MCF 10A (cell line): Measurements from ENCODE around the gene POU5F1. TPM values are rescaled to one million over a fixed set of nuclear protein-coding genes. Genes with fewer than 3 reads are reported as not detected.
"Not testable (repeated sequence)": the region's sequence is repeated elsewhere in the genome, so short reads cannot be mapped to it uniquely, and the experiment has no call there.

Source experiments
- BruUV-seq: library from RNA; stranded (reverse); fragments of 400-500 nt; replicated peaks from 2 replicates; lab custom pipeline; 2021; lab: Mats Ljungman, UMichigan
- CTCF ChIA-PET: fragments of 300-600 bp; sonication (Branson Sonifier 250); formaldehyde crosslinking; extraction: SDS; loops from one replicate; lab custom pipeline; 2021; ENCODE audit warnings: antibody characterized with exemption, inconsistent platforms; lab: Yijun Ruan, JAX
- POLR2A ChIA-PET: fragments of 300-600, 350-650 bp; sonication (Branson Sonifier 250); formaldehyde crosslinking; extraction: SDS; loops from one replicate; lab custom pipeline; 2020; ENCODE audit warnings: antibody characterized with exemption, inconsistent platforms; lab: Yijun Ruan, JAX
- DNase-seq: peaks from one replicate; pipeline ENCODE4 v3.0.0-alpha.2; 2018; ENCODE audit not compliant: unreplicated experiment
- H3K27ac Mint-ChIP-seq: one replicate; pipeline ENCODE4 v1.8.0; 2022; ENCODE audit warnings: mild to moderate bottlenecking, low read depth, mixed read lengths; ENCODE audit not compliant: unreplicated experiment
- H3K27me3 Mint-ChIP-seq: one replicate; pipeline ENCODE4 v1.8.0; 2022; ENCODE audit warnings: mixed read lengths; ENCODE audit not compliant: insufficient read depth, unreplicated experiment
- H3K36me3 Mint-ChIP-seq: one replicate; pipeline ENCODE4 v1.8.0; 2022; ENCODE audit warnings: mild to moderate bottlenecking, moderate library complexity, mixed read lengths; ENCODE audit not compliant: insufficient read depth, unreplicated experiment
- H3K4me1 Mint-ChIP-seq: one replicate; pipeline ENCODE4 v1.8.0; 2022; ENCODE audit warnings: mixed read lengths; ENCODE audit not compliant: insufficient read depth, unreplicated experiment
- H3K4me3 Mint-ChIP-seq: one replicate; pipeline ENCODE4 v1.8.0; 2022; ENCODE audit warnings: mild to moderate bottlenecking, moderate library complexity, mixed read lengths; ENCODE audit not compliant: unreplicated experiment
- H3K9me3 Mint-ChIP-seq: one replicate; pipeline ENCODE4 v1.8.0; 2022; ENCODE audit warnings: mixed read lengths; ENCODE audit not compliant: unreplicated experiment
- CTCF ChIP-seq: fragments of 200-600 bp; IDR thresholded peaks from one replicate; pipeline ENCODE4 v1.8.0; 2022; ENCODE audit warnings: antibody characterized with exemption, mild to moderate bottlenecking; ENCODE audit not compliant: unreplicated experiment
- intact Hi-C: fragments of 100-400 bp; cut with micrococcal nuclease; formaldehyde crosslinking; loops from 2 replicates; pipeline ENCODE4 v1.14.1; 2022
- total RNA-seq: library from RNA; stranded (reverse); gene quantifications from 2 replicates; pipeline ENCODE4 v1.2.3, GENCODE V29; 2022

POU5F1 gene
- total RNA-seq, 1 experiment from 2014 or later, result 1.5 TPM

DNA sequence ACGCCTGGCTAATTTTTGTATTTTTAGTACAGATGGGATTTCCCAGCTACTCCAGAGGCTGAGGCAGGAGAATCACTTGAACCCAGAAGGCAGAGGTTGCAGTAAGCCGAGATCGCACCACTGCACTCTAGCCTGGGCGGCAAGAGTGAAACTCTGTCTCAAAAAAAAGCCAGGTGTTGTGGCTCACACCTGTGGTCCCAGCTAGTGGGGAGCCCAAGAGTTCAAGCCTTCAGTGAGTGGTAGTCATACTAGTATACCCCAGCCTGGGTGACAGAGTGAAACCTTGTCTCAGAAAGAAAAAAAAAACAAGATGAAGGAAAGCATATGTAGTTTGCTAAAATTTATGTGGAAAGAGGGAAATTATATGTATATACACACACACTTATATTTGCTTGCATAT, 20.0 kb upstream of the POU5F1 start:
- Mint-ChIP-seq H3K4me3 (no peak overlapping the region), H3K27ac (no peak overlapping the region), H3K27me3 (no peaks in the 10 kb centered on the region), H3K9me3 (no peaks in the 10 kb centered on the region), H3K36me3 (peaks cover 7% of the 10 kb centered on the region), H3K4me1 (no peaks in the 10 kb centered on the region)
- ChIA-PET POLR2A (interaction anchor here (1.2 to 1.8 kb wide), 2 partner anchors 32 to 52 kb away, joined by 3 to 8 read pairs; partner anchors contain the start of genes PSORS1C2 and TCF19), CTCF (interaction anchor here (0.7 to 1.0 kb wide), 3 partner anchors 31 to 176 kb away, joined by 3 read pairs; partner anchors contain the start of gene PSORS1C2)
- intact Hi-C loops, result no loop called here
- DNase-seq, result no peak
- no TSS peak for BruUV-seq
- TF ChIP-seq CTCF, result no peak

DNA sequence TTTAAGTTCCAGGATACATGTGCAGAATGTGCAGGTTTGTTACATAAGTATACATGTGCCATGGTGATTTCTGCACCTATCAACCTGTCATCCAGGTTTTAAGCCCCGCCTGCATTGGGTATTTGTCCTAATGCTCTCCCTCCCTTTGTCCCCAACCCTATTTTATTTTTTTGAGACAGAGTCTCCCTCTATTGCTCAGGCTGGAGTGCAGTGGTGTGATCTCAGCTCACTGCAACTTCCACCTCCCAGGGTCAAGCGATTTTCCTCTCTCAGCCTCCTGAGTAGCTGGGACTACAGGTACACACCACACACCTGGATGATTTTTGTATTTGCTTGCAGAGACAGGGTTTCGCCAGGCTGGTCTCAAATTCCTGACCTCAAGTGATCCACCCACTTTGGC, 18.7 kb upstream of the POU5F1 start:
- H3K27me3 Mint-ChIP-seq, BruUV-seq, H3K27ac Mint-ChIP-seq, DNase-seq, POLR2A ChIA-PET, intact Hi-C loops, H3K9me3 Mint-ChIP-seq, H3K36me3 Mint-ChIP-seq, H3K4me3 Mint-ChIP-seq, H3K4me1 Mint-ChIP-seq: not testable (repeated sequence)
- CTCF ChIA-PET, result interaction anchor here (0.9 kb wide), 1 partner anchor 62 kb away, joined by 3 read pairs; no protein-coding TSS in a partner anchor

DNA sequence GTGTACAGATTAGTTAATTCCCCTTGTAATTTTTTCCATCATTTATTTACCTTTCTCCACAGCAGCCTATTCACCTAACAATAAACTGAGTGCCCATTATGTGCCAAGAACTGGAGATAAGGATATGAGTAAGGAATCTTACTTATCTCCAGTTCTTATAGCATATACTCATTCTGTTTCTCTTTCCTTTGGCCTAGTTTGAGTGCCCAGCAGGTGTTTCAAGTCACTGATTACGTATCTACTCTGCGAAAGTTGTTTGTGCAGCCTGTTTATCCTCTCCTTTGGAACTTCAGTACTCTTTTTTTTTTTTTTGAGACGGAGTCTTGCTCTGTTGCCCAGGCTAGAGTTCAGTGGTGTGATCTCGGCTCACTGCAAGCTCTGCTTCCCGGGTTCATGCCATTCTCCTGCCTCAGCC, 17.3 kb upstream of the POU5F1 start:
- Mint-ChIP-seq H3K4me3 (no peak overlapping the region), H3K9me3 (no peaks in the 10 kb centered on the region), H3K4me1 (no peaks in the 10 kb centered on the region), H3K27ac (no peak overlapping the region), H3K36me3 (peaks cover 7% of the 10 kb centered on the region), H3K27me3 (no peaks in the 10 kb centered on the region)
- ChIA-PET POLR2A (no interaction called here), CTCF (no interaction called here)
- no peak for TF ChIP-seq CTCF
- intact Hi-C loops, result no loop called here
- BruUV-seq, result no TSS peak
- no peak for DNase-seq

GRCh38 chr6:31186052-31186734, 15.7 kb upstream of the POU5F1 start:
- peak overlapping the region; percentile 76 for H3K4me3 Mint-ChIP-seq
- no peak for TF ChIP-seq CTCF
- DNase-seq, result peak; percentile 57
- H3K9me3 Mint-ChIP-seq, result no peaks in the 10 kb centered on the region
- no TSS peak for BruUV-seq
- H3K27me3 Mint-ChIP-seq, result no peaks in the 10 kb centered on the region
- H3K4me1 Mint-ChIP-seq, result no peaks in the 10 kb centered on the region
- peaks cover 14% of the 10 kb centered on the region for H3K36me3 Mint-ChIP-seq
- peak overlapping the region; percentile 97 for H3K27ac Mint-ChIP-seq
- POLR2A ChIA-PET, result interaction anchor here (0.7 to 1.5 kb wide), 3 partner anchors 27 to 736 kb away, joined by 3 to 5 read pairs (median 3); partner anchors contain the start of gene DDX39B
- CTCF ChIA-PET, result no interaction called here
- intact Hi-C loops, result no loop called here

- peak overlapping the region; percentile 97 for H3K27ac Mint-ChIP-seq
- BruUV-seq, result TSS peak; percentile 83
- H3K36me3 Mint-ChIP-seq, result peaks cover 19% of the 10 kb centered on the region
- DNase-seq, intact Hi-C loops, CTCF ChIA-PET, H3K27me3 Mint-ChIP-seq, H3K9me3 Mint-ChIP-seq, H3K4me1 Mint-ChIP-seq: not testable (repeated sequence)
- H3K4me3 Mint-ChIP-seq, result peak overlapping the region; percentile 76
- POLR2A ChIA-PET, result interaction anchor here (1.0 to 1.5 kb wide), 2 partner anchors 27 to 355 kb away, joined by 3 to 5 read pairs; partner anchors contain the start of gene DDX39B
These were observed 15.2 kb upstream of the POU5F1 start for GRCh38 chr6:31185695-31186051.

GRCh38 chr6:31183859-31184258, 13.4 kb upstream of the POU5F1 start:
- POLR2A ChIA-PET, result interaction anchor here (1.5 kb wide), 1 partner anchor 23 kb away, joined by 3 read pairs; no protein-coding TSS in a partner anchor

DNA sequence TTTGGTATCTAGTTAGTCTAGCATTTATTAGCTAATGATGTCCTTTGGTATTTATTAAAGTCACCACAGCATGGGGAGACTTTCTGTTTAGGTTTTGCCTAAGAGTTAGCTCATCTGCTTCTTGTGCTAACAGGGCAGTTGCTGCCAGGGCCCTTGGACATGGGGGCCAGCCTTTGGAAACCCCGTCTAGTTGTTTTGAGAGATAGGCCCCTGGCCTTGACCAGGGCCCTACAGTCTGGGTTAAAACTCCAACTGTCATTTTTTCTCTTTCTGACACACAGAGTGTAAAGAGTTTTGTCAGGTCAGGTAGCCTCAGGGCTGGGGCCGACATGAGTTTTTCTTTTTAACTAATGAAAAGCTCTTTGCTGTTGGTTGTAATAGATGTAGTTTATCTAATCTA, 12.8 kb upstream of the POU5F1 start:
- intact Hi-C loops, BruUV-seq, H3K27me3 Mint-ChIP-seq, DNase-seq, H3K4me1 Mint-ChIP-seq, H3K4me3 Mint-ChIP-seq, H3K9me3 Mint-ChIP-seq: not testable (repeated sequence)
- POLR2A ChIA-PET, result interaction anchor here (1.5 kb wide), 1 partner anchor 22 kb away, joined by 3 read pairs; no protein-coding TSS in a partner anchor
- Mint-ChIP-seq H3K27ac (peak overlapping the region; percentile 42), H3K36me3 (peaks cover 19% of the 10 kb centered on the region)
- CTCF ChIA-PET, result interaction anchor here (1.4 to 1.7 kb wide), 2 partner anchors 19 to 183 kb away, joined by 4 to 7 read pairs; no protein-coding TSS in a partner anchor

More at GRCh38 chr6:31183859-31184258, 13.4 kb upstream of the POU5F1 start:
- H3K27me3 Mint-ChIP-seq, intact Hi-C loops, H3K4me1 Mint-ChIP-seq, H3K9me3 Mint-ChIP-seq, BruUV-seq, DNase-seq: not testable (repeated sequence)
- H3K4me3 Mint-ChIP-seq, result peak overlapping the region; percentile 60
- CTCF ChIA-PET, result interaction anchor here (1.0 to 1.7 kb wide), 4 partner anchors 13 to 196 kb away, joined by 4 to 7 read pairs (median 4); no protein-coding TSS in a partner anchor
- peak overlapping the region; percentile 42 for H3K27ac Mint-ChIP-seq
- H3K36me3 Mint-ChIP-seq, result peaks cover 19% of the 10 kb centered on the region
